ENCODE measurements around the gene CCDC117.
A peak's percentile ranks its signal among the peaks of the same experiment; 100 is the strongest.

CCDC117 gene

DNA sequence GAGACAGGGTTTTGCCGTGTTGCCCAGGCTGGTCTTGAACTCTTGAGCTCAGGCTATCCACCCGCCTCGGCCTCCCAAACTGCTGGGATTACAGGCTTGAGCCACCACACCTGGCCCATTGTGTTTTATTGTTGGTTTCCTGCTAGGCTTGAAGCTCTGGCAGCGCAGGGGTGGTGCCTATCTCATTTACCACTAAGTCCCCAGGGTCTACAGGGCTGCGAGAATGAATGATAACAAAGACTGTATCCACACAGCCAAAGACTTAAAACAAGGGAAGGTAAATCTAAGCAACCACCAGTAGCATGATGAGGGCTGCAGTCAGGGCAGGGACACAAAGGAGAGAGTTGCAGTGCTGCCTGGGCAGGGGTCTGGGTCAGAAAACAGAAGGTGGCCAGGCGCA, 65.1 kb downstream of the CCDC117 start:
- Histone ChIP-seq H3K4me2 (peak overlapping the region in 8 of 11 experiments; percentile 7 to 47 (median 28); a peak in 11 of 22 replicates), H3K4me3 (no peak overlapping the region), H3K9ac (no peak overlapping the region), H4K20me1 (no peaks in the 10 kb centered on the region; a peak in 1 of 22 replicates), H3K27ac (no peak overlapping the region), H3K4me1 (peaks cover 0 to 31% (median 21%) of the 10 kb centered on the region in 10 experiments; a peak in 17 of 20 replicates), H3K27me3 (no peaks in the 10 kb centered on the region), H3K9me3 (replicated peaks in 1 of 11) (no peaks in the 10 kb centered on the region), H3K36me3 (no peaks in the 10 kb centered on the region)
- no peak for TF ChIP-seq Cebpa-rat (IDR thresholded peaks at IDR 0.05)

All from BLaER1 treated with 17β-estradiol and CSF1 and Interleukin-3, amounts not matched to agents 10 nM and 100 nM (cell line).